Measurements from ENCODE around the gene C4orf33. TPM values are rescaled to one million over a fixed set of nuclear protein-coding genes. Genes with fewer than 3 reads are reported as not detected.

Gene C4orf33
- total RNA-seq, 6 experiments from 2014 or later = 3.4 to 9.0 (median 4.2) TPM

- H3K27me3 ChIP-seq = no peaks in the 10 kb centered on the region
- no peaks in the 10 kb centered on the region for H3K9me3 ChIP-seq
- intact Hi-C loops (cut with DNase I) = no loop called here
- no peak for TF ChIP-seq CTCF (IDR thresholded peaks at IDR 0.05)
- TF ChIP-seq POLR2A (IDR thresholded peaks at IDR 0.05) = no peak
- no peak overlapping the region for H3K4me3 ChIP-seq
- peaks cover 0 to 4% (median 0%) of the 10 kb centered on the region in 4 donors for H3K4me1 ChIP-seq
- H3K36me3 ChIP-seq = no peaks in the 10 kb centered on the region
- DNase-seq (no peak), ATAC-seq (no peak)
- 74% methylated on average over 3 of the region's 3 CpGs for WGBS (ENCODE audit: insufficient coverage, low coverage, low lambda C conversion rate, missing lambda C conversion rate)
- no peak overlapping the region for H3K27ac ChIP-seq
Measured at GRCh38 chr4:129094347-129094746, 1.6 kb upstream of the C4orf33 start.

- Histone ChIP-seq H3K27ac (no peak overlapping the region), H3K27me3 (no peaks in the 10 kb centered on the region), H3K4me3 (no peak overlapping the region), H3K4me1 (peaks cover 0 to 4% (median 0%) of the 10 kb centered on the region in 4 donors), H3K36me3 (no peaks in the 10 kb centered on the region), H3K9me3 (no peaks in the 10 kb centered on the region)
- ATAC-seq (no peak), DNase-seq (no peak)
- no peak for TF ChIP-seq POLR2A (IDR thresholded peaks at IDR 0.05)
- no peak for TF ChIP-seq CTCF (IDR thresholded peaks at IDR 0.05)
- intact Hi-C loops (cut with DNase I) = no loop called here
Measured at GRCh38 chr4:129098531-129099001, 2.6 kb downstream of the C4orf33 start.

- TF ChIP-seq CTCF (IDR thresholded peaks at IDR 0.05) (no peak), POLR2A (IDR thresholded peaks at IDR 0.05) (no peak)
- Histone ChIP-seq H3K27me3 (no peaks in the 10 kb centered on the region), H3K36me3 (no peaks in the 10 kb centered on the region), H3K9me3 (no peaks in the 10 kb centered on the region), H3K27ac (no peak overlapping the region), H3K4me1 (no peaks in the 10 kb centered on the region), H3K4me3 (no peak overlapping the region)
- intact Hi-C loops (cut with DNase I) = no loop called here
- WGBS (ENCODE audit: insufficient coverage, low coverage, low lambda C conversion rate, missing lambda C conversion rate) = 57% methylated on average over 1 of the region's 3 CpGs
- DNase-seq (no peak), ATAC-seq (no peak)
Measured at GRCh38 chr4:129109965-129110824, 14.2 kb downstream of the C4orf33 start.

- no peaks in the 10 kb centered on the region for H3K4me1 ChIP-seq
- intact Hi-C loops (cut with DNase I) = no loop called here
- H3K9me3 ChIP-seq = no peaks in the 10 kb centered on the region
- DNase-seq (no peak), ATAC-seq (no peak)
- no peak overlapping the region for H3K27ac ChIP-seq
- TF ChIP-seq POLR2A (IDR thresholded peaks at IDR 0.05) = no peak
- TF ChIP-seq CTCF (IDR thresholded peaks at IDR 0.05) = no peak
- no peaks in the 10 kb centered on the region for H3K36me3 ChIP-seq
- H3K4me3 ChIP-seq = no peak overlapping the region
- no peaks in the 10 kb centered on the region for H3K27me3 ChIP-seq
- WGBS (ENCODE audit: insufficient coverage, low coverage, low lambda C conversion rate, missing lambda C conversion rate) = 84% methylated on average over 3 of the region's 3 CpGs
Measured at GRCh38 chr4:129110931-129111330, 15.0 kb downstream of the C4orf33 start.

All from right lobe of liver (tissue), 6 donors.